ENCODE results near the gene ZDHHC6. TPM values are rescaled to one million over a fixed set of nuclear protein-coding genes. Genes with fewer than 3 reads are reported as not detected.
"Not testable (repeated sequence)": the region's sequence is repeated elsewhere in the genome, so short reads cannot be mapped to it uniquely, and the experiment has no call there.

The ZDHHC6 gene
- total RNA-seq, 1 donor from 2014 or later = 36.6 TPM

DNA sequence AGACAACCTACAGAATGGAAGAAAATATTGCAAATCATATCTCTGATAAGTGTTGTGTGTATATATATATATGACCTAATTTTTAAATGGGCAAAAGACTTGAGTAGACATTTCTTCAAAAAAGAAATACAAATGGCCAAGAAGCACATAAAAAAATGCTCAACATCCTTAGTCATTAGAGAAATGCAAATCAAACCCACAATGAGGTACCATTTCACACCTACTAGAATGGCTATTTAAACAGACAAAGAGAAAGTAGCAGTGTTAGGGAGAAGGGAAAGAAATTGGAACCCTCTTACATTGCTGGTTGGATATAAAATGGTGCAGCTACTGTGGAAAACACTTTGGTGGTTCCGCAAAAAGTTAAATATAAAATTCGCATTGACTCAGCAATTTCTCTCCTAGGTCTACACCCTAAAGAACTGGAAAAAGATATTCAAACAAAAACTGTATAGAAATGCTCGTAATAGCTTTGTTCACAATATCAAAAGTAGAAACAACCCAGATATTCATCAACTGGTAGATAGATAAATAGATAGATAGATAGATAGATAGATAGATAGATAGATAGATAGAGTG, 56.5 kb downstream of the ZDHHC6 start:
- no peak for DNase-seq

DNA sequence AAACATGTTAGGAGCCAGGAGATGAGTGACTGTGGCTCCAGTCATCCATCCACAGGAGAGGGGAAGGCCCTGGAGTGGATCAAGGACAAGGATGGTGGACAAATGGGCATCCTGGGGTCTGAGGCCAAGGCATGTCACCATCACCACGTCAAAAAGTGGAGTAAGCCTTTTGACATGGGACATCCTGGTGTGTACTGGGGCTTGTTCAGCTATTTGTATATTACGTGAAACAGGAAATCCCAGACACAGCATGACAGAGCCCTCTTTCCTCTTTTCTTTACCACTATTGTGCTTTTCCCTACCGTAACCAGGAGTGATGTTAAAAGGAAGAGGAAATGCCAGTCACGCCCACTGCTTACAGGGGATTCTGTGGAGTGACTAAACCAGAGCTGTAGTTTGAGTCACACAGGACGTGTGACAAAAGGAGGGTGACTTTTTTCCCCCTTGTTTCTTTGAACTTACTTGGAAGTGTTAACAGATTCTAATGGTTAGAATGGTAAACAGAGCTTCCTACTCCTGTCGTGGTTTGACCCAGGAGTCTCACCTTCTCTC, 57.4 kb downstream of the ZDHHC6 start:
- peak; percentile 94 for DNase-seq

DNA sequence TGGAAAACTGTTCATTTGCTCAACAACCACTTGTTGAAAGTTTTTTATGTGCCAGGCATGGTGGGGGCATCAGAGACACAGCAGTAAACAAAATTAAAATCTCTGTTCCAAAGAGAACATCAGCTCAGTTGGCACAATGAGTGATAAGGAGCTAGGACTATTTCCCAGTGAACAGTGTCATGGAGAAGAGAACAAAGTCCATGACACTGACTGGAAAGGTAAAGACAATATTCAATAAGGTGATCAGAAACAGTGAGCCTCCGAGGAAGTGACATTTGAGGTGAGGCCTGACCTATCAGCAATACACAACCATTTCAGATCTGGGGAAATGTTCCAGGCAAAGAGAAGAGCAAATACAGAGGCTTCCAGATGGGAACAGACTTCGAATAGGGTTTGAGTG, 58.2 kb downstream of the ZDHHC6 start:
- no peak for DNase-seq

DNA sequence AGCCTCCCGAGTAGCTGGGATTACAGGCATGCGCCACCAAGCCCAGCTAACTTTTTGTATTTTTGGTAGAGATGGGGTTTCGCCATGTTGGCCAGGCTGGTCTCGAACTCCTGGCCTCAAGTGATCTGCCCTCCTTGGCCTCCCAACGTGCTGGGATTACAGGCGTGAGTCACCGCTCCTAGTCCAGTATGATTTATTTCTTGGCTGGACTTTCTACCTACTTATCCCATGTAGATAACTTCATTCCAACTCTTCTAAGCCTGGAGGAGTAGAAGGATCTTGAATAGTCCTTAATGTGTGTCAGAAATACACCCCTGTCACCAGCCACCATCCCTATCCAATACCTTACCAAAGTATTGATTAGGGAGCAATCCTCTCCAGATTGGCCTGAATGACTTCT, 58.7 kb downstream of the ZDHHC6 start:
- DNase-seq = not testable (repeated sequence)

DNA sequence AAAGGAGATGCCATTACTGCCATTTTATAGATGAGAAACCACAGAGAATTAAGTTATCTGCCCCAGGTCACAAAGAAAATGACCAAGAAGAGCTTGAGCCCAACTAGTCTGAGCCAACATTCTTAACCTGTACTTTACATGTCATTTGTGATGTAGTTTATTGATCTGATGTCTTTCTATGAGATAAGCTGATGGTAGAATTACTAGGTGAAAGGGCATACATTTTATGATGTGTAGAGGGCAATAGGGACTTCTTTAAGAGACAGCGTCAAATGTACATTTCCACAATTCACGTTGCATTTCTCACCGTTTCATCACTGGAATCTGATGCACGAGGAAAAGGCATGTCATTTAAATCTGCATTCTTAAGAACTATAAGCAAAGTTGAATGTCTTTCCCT, 61.5 kb downstream of the ZDHHC6 start:
- no peak for DNase-seq

DNA sequence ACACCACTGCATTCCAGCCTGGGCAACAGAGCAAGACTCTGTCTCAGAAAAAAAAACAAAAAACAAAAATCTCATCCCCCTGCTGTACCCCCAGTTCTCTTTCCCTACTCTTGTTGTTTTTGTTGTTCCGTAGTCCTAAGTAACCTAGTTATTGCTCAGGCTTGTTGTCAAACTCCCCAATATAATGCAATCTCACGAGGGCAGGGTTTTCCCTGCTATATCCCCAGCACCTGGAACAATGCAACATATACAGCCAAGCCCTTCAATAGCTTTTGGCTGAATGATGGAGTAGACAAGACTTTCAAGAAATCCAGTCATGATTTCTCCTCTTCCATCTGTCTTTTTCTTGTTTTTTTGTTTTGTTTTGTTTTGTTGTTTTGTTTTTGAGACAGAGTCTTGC, 62.6 kb downstream of the ZDHHC6 start:
- no peak for DNase-seq

DNA sequence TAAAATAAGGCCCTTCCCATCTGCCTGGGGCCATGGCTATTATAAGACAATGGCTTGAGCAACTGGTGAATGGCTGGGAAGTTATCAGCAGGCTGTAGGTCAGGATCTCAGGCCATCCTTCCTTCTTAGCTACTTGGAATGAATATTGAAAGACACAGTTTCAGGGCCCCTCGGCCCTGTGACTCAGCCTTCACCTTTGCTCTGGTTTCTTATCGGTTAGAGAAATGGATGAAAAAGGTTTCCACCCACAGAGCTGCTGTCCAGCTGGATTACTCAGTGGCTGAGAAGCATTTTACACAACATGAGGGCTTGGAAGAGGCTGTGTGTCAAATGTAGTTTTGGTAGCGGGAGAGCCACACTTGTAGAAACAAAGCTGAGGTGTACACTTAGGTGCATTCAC, 63.4 kb downstream of the ZDHHC6 start:
- peak; percentile 66 for DNase-seq

DNA sequence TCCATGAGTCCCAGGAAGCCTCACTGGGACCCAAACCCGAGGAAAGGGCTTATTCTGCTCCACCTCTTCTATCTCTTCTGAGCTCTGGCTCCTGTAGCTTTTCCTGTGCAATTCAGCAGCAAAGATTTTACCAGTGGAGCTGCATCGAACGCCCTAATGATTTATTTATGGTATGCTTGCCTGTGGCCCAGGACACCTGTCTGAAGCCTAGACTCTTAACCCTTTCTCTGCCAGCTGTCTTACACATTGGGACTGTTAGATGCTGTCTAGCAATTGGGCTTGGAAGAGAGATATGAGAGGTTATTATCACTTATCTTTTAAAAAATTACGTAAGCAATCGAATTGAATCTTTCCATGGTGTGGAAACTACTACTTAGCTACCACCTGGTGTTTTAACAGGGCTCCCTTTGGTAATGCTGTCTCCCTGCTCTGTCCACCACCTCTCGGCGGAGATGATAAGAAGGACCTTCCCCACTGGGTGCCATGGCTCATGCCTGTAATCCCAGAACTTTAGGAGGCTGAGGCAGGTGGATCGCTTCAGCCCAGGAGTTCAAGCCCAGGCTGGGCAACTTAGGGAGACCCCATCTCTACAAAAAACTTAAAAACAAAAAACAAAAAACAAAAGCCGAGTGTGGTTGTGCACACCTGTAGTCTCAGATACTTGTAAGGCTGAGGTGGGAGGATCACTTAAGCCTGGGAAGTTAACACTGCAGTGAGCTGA, 64.0 kb downstream of the ZDHHC6 start:
- no peak for DNase-seq

Other genes starting within 250 kb of the ZDHHC6 start
- gene TECTB, start 163.5 kb downstream of the ZDHHC6 start, total RNA-seq = not detected in 2 replicates
- gene ACSL5, start 72.8 kb downstream of the ZDHHC6 start, total RNA-seq = 64.2 and 66.1 TPM in 2 replicates
- 28.0 and 41.9 TPM in 2 replicates for gene VTI1A, start 301 bp upstream of the ZDHHC6 start, total RNA-seq

Measured in dermis blood vessel endothelial cell (primary cell).